MV-4-11 (cell line): ENCODE results near the gene UGT2B15.
"Not testable (repeated sequence)": the region's sequence is repeated elsewhere in the genome, so short reads cannot be mapped to it uniquely, and the experiment has no call there.

Source experiments
- DNase-seq: peaks from one replicate; lab custom pipeline; 2025; lab: John Stamatoyannopoulos, UW

The UGT2B15 gene

GRCh38 chr4:68655764-68656444, 14.5 kb downstream of the UGT2B15 start:
- DNase-seq: no peak

- DNase-seq: no peak
Observed at GRCh38 chr4:68654946-68655721, 15.3 kb downstream of the UGT2B15 start.

- DNase-seq: no peak
Observed at GRCh38 chr4:68651932-68652331, 18.5 kb downstream of the UGT2B15 start.

- DNase-seq: no peak
Observed at GRCh38 chr4:68630371-68630770, 40.1 kb downstream of the UGT2B15 start.

- DNase-seq: not testable (repeated sequence)
Observed at GRCh38 chr4:68622731-68623130, 47.7 kb downstream of the UGT2B15 start.

GRCh38 chr4:68617003-68617698, 53.3 kb downstream of the UGT2B15 start:
- DNase-seq: no peak

GRCh38 chr4:68615699-68616422, 54.6 kb downstream of the UGT2B15 start:
- no peak for DNase-seq

- DNase-seq: no peak
Observed at GRCh38 chr4:68613752-68614151, 56.7 kb downstream of the UGT2B15 start.

GRCh38 chr4:68606240-68606639, 64.2 kb downstream of the UGT2B15 start:
- DNase-seq: peak; percentile 85

GRCh38 chr4:68599150-68599549, 71.3 kb downstream of the UGT2B15 start:
- DNase-seq: no peak

- no peak for DNase-seq
Observed at GRCh38 chr4:68597482-68597881, 73.0 kb downstream of the UGT2B15 start.
